DND-41 (cell line): Measurements from ENCODE around the gene TNRC6A.

Source experiments
- ATAC-seq: fragments of 200-7000 bp; cut with Tn5 transposase; 3 replicates; pipeline ENCODE4 v1.9.1; 2021; ENCODE audit warnings: low read depth; ENCODE audit not compliant: insufficient read depth
- DNase-seq: peaks from one replicate; pipeline ENCODE4 v3.0.0-alpha.2; 2020
- H2AFZ ChIP-seq: 2 replicates; pipeline ENCODE4 v1.6.0; 2012; ENCODE audit warnings: low read depth, low read length
- H3K27ac ChIP-seq: 2 replicates; pipeline ENCODE4 v1.5.1; 2012; ENCODE audit warnings: low read length, inconsistent platforms
- H3K27me3 ChIP-seq: fragments of 200-600 bp; sonication (generic); 2 replicates; pipeline ENCODE4 v1.6.0; 2012; ENCODE audit warnings: low read length, mild to moderate bottlenecking, inconsistent platforms; ENCODE audit not compliant: insufficient read depth, poor library complexity
- H3K36me3 ChIP-seq: 2 replicates; pipeline ENCODE4 v1.5.1; 2012; ENCODE audit warnings: low read length, inconsistent platforms; ENCODE audit not compliant: insufficient read depth
- H3K4me1 ChIP-seq: 2 replicates; pipeline ENCODE4 v1.5.1; 2012; ENCODE audit warnings: mild to moderate bottlenecking, low read length; ENCODE audit not compliant: insufficient read depth
- H3K4me2 ChIP-seq: 2 replicates; pipeline ENCODE4 v1.6.0; 2012; ENCODE audit warnings: mild to moderate bottlenecking, moderate library complexity, low read length, inconsistent platforms; ENCODE audit not compliant: insufficient read depth
- H3K4me3 ChIP-seq, 2 experiments: fragments of 200-600 bp in 1 of 2; shearing (Covaris generic) in 1 of 2; 2 replicates each; pipeline ENCODE4 v1.5.1; 2012 to 2016; ENCODE audit warnings: inconsistent platforms in 2 of 2, low read length in 2 of 2, mild to moderate bottlenecking in 2 of 2, low read depth in 1 of 2, moderate library complexity in 1 of 2
- H3K79me2 ChIP-seq: 2 replicates; pipeline ENCODE4 v1.6.0; 2012; ENCODE audit warnings: low read length, inconsistent platforms; ENCODE audit not compliant: insufficient read depth
- H3K9ac ChIP-seq: 2 replicates; pipeline ENCODE4 v1.6.0; 2012; ENCODE audit warnings: low read depth, mild to moderate bottlenecking, inconsistent platforms, low read length, moderate library complexity
- H3K9me3 ChIP-seq: 2 replicates; pipeline ENCODE4 v1.5.1; 2012; ENCODE audit warnings: low read length, moderate library complexity, mild to moderate bottlenecking, inconsistent platforms; ENCODE audit not compliant: insufficient read depth, severe bottlenecking
- H4K20me1 ChIP-seq: 2 replicates; pipeline ENCODE4 v1.6.0; 2012; ENCODE audit warnings: low read length; ENCODE audit not compliant: insufficient read depth
- CTCF ChIP-seq: IDR thresholded peaks from 2 replicates; pipeline ENCODE4 v1.5.1; 2012; ENCODE audit warnings: borderline replicate concordance, low read length, moderate library complexity, mild to moderate bottlenecking; ENCODE audit not compliant: poor library complexity, severe bottlenecking; ENCODE audit errors: extremely low read depth
- EZH2 ChIP-seq: IDR thresholded peaks from 3 replicates; pipeline ENCODE4 v1.6.1; 2012; ENCODE audit warnings: borderline replicate concordance, low read depth, mild to moderate bottlenecking, moderate library complexity, low read length, inconsistent platforms; ENCODE audit not compliant: severe bottlenecking

TNRC6A gene

GRCh38 chr16:24717411-24717810 is 12.0 kb upstream of the TNRC6A start:
- no peak overlapping the region for H2AFZ ChIP-seq
- H3K4me2 ChIP-seq = no peak overlapping the region
- ATAC-seq (no peak), DNase-seq (no peak)
- H3K9ac ChIP-seq = no peak overlapping the region
- no peaks in the 10 kb centered on the region for H3K4me1 ChIP-seq
- H4K20me1 ChIP-seq = no peaks in the 10 kb centered on the region
- H3K4me3 ChIP-seq = no peak overlapping the region
- no peaks in the 10 kb centered on the region for H3K9me3 ChIP-seq
- H3K27me3 ChIP-seq = no peaks in the 10 kb centered on the region
- no peaks in the 10 kb centered on the region for H3K79me2 ChIP-seq
- no peak overlapping the region for H3K27ac ChIP-seq
- no peaks in the 10 kb centered on the region for H3K36me3 ChIP-seq
- TF ChIP-seq CTCF (no peak), EZH2 (no peak)

- DNase-seq (no peak), ATAC-seq (no peak)
- TF ChIP-seq EZH2 = no peak
- TF ChIP-seq CTCF = no peak
- no peaks in the 10 kb centered on the region for H4K20me1 ChIP-seq
- H3K27ac ChIP-seq = no peak overlapping the region
- H3K4me2 ChIP-seq = no peak overlapping the region
- H2AFZ ChIP-seq = no peak overlapping the region
- peaks cover 4% of the 10 kb centered on the region for H3K27me3 ChIP-seq
- H3K9ac ChIP-seq = no peak overlapping the region
- H3K9me3 ChIP-seq = no peaks in the 10 kb centered on the region
- no peaks in the 10 kb centered on the region for H3K36me3 ChIP-seq
- no peaks in the 10 kb centered on the region for H3K79me2 ChIP-seq
- H3K4me3 ChIP-seq = no peak overlapping the region
- no peaks in the 10 kb centered on the region for H3K4me1 ChIP-seq
Observed at GRCh38 chr16:24718967-24719521, 10.4 kb upstream of the TNRC6A start.

GRCh38 chr16:24721830-24722238 is 7.6 kb upstream of the TNRC6A start:
- Histone ChIP-seq H3K9me3 (no peaks in the 10 kb centered on the region), H3K4me3 (no peak overlapping the region), H3K4me2 (no peak overlapping the region), H3K36me3 (no peaks in the 10 kb centered on the region), H2AFZ (no peak overlapping the region), H4K20me1 (no peaks in the 10 kb centered on the region), H3K79me2 (no peaks in the 10 kb centered on the region), H3K9ac (no peak overlapping the region), H3K27ac (no peak overlapping the region), H3K27me3 (peaks cover 13% of the 10 kb centered on the region), H3K4me1 (no peaks in the 10 kb centered on the region)
- no peak for ATAC-seq
- DNase-seq = no peak
- TF ChIP-seq EZH2 (no peak), CTCF (no peak)

- no peaks in the 10 kb centered on the region for H3K9me3 ChIP-seq
- H4K20me1 ChIP-seq = no peaks in the 10 kb centered on the region
- H3K36me3 ChIP-seq = no peaks in the 10 kb centered on the region
- H3K27ac ChIP-seq = no peak overlapping the region
- H3K4me1 ChIP-seq = peaks cover 3% of the 10 kb centered on the region
- TF ChIP-seq CTCF = no peak
- TF ChIP-seq EZH2 = no peak
- H3K4me2 ChIP-seq = no peak overlapping the region
- H3K27me3 ChIP-seq = peaks cover 13% of the 10 kb centered on the region
- H3K79me2 ChIP-seq = peaks cover under 1% of the 10 kb centered on the region; the same call in 1 of the 2 replicates
- ATAC-seq = no peak
- H3K4me3 ChIP-seq = no peak overlapping the region
- no peak overlapping the region for H3K9ac ChIP-seq
- no peak for DNase-seq
- no peak overlapping the region for H2AFZ ChIP-seq
Observed at GRCh38 chr16:24723663-24724062, 5.8 kb upstream of the TNRC6A start.
